ENCODE results near the gene ARHGAP15.

The ARHGAP15 gene

GRCh38 chr2:143545949-143546255 is 416.7 kb downstream of the ARHGAP15 start:
- TF ChIP-seq CTCF (conservative IDR thresholded peaks at IDR 0.05; ENCODE audit: low read depth, low read length): no peak
- no peak for DNase-seq (ENCODE audit: low read depth)
- no peak overlapping the region for H3K4me3 ChIP-seq (ENCODE audit: low read length)

DNA sequence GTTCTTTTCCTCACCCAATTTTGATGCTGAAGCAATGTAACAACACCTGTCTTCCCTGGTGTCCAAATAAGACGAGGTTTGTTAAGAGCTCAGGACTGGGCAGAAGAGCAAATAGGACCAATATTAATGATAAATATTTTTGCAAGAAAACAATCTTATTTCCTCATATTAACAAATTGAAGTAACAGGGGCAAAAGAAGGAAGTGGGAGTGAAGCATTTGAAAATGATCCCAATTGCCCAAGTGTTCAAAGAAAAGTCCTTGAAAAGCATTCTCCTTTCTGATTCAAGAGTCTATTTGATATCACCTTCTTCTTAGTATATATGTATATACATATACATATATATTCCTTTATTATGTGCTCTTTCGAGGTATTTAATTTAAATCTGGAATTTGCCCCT is 418.8 kb downstream of the ARHGAP15 start:
- TF ChIP-seq CTCF (conservative IDR thresholded peaks at IDR 0.05; ENCODE audit: low read depth, low read length): no peak
- H3K4me3 ChIP-seq (ENCODE audit: low read length): no peak overlapping the region
- no peak for DNase-seq (ENCODE audit: low read depth)

DNA sequence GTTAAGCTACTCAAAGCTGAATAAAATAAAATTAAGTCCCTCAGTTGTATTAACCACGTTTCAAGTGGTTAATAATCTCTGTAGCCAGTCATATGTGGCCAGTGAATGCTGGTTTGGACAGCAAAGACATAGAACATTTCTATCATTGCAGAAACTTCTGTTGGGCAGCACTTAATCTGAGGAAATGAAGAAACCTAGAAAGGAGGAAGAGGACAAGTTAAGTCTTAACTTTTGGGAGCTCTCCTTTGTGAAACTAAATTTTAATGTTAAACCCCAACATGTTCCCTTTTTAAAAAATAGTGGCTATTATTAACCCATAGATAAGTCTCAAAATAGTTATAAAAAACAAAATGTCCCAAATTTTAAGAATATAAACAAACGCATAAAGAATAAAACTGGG is 421.3 kb downstream of the ARHGAP15 start:
- TF ChIP-seq CTCF (conservative IDR thresholded peaks at IDR 0.05; ENCODE audit: low read depth, low read length): no peak
- H3K4me3 ChIP-seq (ENCODE audit: low read length): no peak overlapping the region
- DNase-seq (ENCODE audit: low read depth): no peak

DNA sequence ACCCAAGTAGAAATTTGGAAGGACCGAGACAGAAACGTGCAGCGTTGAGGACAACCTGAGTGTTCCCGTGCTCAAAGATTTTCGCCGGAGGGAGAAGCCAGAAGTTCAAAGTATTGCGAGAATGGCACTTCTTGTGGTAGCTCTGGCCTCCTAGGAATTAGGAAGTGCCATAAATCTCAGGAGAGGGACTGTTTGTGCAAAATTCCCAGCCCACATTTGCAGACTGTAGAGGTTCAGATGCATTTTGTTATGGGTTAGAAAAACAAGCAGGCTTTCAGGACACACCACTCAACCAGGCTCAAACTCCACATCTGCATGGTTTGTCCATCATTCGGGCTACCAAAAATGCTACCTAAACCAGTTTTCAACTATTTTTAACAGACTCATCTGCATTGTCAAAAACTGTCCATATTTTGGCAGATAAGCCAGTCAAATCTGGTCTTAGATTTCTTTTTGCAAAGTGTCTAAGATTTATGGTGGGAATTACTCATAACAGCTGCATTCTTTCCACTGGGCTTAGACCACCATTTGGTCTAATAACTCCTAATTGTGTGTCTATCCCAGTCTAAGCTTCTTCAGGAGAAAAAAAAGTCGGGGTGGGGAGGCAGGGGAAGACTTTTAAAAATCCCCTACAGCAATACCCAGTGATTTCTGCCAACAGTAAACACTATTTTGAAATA is 422.9 kb downstream of the ARHGAP15 start:
- DNase-seq (ENCODE audit: low read depth): no peak
- no peak for TF ChIP-seq CTCF (conservative IDR thresholded peaks at IDR 0.05; ENCODE audit: low read depth, low read length)
- H3K4me3 ChIP-seq (ENCODE audit: low read length): no peak overlapping the region

GRCh38 chr2:143553261-143553660 is 424.0 kb downstream of the ARHGAP15 start:
- no peak for DNase-seq (ENCODE audit: low read depth)
- no peak for TF ChIP-seq CTCF (conservative IDR thresholded peaks at IDR 0.05; ENCODE audit: low read depth, low read length)
- H3K4me3 ChIP-seq (ENCODE audit: low read length): no peak overlapping the region

GRCh38 chr2:143558665-143559064 is 429.4 kb downstream of the ARHGAP15 start:
- no peak overlapping the region for H3K4me3 ChIP-seq (ENCODE audit: low read length)
- TF ChIP-seq CTCF (conservative IDR thresholded peaks at IDR 0.05; ENCODE audit: low read depth, low read length): no peak
- DNase-seq (ENCODE audit: low read depth): peak; percentile 39

DNA sequence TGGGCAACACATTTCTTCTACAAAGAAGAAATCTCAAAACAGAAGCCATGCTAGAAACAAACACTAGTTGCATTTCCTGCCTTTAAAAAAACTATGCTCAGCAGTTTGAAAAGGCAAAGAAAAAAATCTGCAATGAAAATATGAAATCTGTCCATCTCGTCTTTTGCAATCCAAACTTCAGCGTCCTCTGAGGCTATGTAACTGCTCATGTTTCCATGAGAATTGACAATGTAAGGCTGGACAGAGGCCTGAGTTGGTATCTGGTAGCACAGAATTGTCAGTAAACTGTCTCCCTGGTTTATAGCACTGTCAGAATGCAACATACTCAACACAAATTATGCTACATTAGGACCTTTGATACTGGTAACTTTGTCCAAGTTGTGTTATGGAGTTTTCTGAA is 429.9 kb downstream of the ARHGAP15 start:
- TF ChIP-seq CTCF (conservative IDR thresholded peaks at IDR 0.05; ENCODE audit: low read depth, low read length): no peak
- no peak overlapping the region for H3K4me3 ChIP-seq (ENCODE audit: low read length)
- DNase-seq (ENCODE audit: low read depth): no peak

All from retinal pigment epithelial cell (primary cell).